Activated CD8-positive, alpha-beta T cell treated with anti-CD3 and anti-CD28 coated beads for 36 hours (primary cell): ENCODE data around the gene SLC1A7. TPM values are rescaled to one million over a fixed set of nuclear protein-coding genes. Genes with fewer than 3 reads are reported as not detected.

Source experiments
- ATAC-seq: fragments of 200-7000 bp; cut with Tn5 transposase; one replicate; pipeline ENCODE4 v1.10.0; 2021; ENCODE audit warnings: mild to moderate bottlenecking, moderate library complexity
- CTCF ChIA-PET: fragments of 350-600 bp; sonication (Branson Sonifier 250); formaldehyde crosslinking; loops from one replicate; lab custom pipeline; 2021; ENCODE audit warnings: antibody characterized with exemption; lab: Charles Lee
- POLR2A ChIA-PET: fragments of 350-600 bp; sonication (Branson Sonifier 250); formaldehyde crosslinking; loops from one replicate; lab custom pipeline; 2021; ENCODE audit warnings: antibody characterized with exemption; lab: Charles Lee
- DNase-seq: peaks from one replicate; pipeline ENCODE4 v3.0.0-alpha.2; 2020
- H3K27ac Mint-ChIP-seq: one replicate; pipeline ENCODE4 v1.8.0; 2021; ENCODE audit warnings: mild to moderate bottlenecking, mixed read lengths
- H3K27me3 Mint-ChIP-seq: one replicate; pipeline ENCODE4 v1.8.0; 2021; ENCODE audit warnings: mixed read lengths
- H3K36me3 Mint-ChIP-seq: one replicate; pipeline ENCODE4 v1.8.0; 2021; ENCODE audit warnings: low read depth, mixed read lengths
- H3K4me1 Mint-ChIP-seq: one replicate; pipeline ENCODE4 v1.8.0; 2021; ENCODE audit warnings: low read depth, mixed read lengths
- H3K4me3 Mint-ChIP-seq: one replicate; pipeline ENCODE4 v1.8.0; 2021; ENCODE audit warnings: mild to moderate bottlenecking, moderate library complexity, mixed read lengths
- H3K9me3 Mint-ChIP-seq: one replicate; pipeline ENCODE4 v1.8.0; 2021; ENCODE audit warnings: mixed read lengths
- CTCF ChIP-seq: fragments of 200-600 bp; IDR thresholded peaks from one replicate; pipeline ENCODE4 v1.8.0; 2022; ENCODE audit warnings: antibody characterized with exemption, mild to moderate bottlenecking
- intact Hi-C: fragments of 100-400 bp; cut with micrococcal nuclease; formaldehyde crosslinking; loops from one replicate; pipeline ENCODE4 v1.10.0; 2022
- total RNA-seq, 2 experiments: library from RNA; stranded (reverse); gene quantifications; one replicate each; pipeline ENCODE4 v1.2.3, GENCODE V29; 2021

SLC1A7 gene
- total RNA-seq, 2 experiments from 2014 or later = not detected

GRCh38 chr1:53123453-53124140 lies 18.8 kb downstream of the SLC1A7 start:
- Mint-ChIP-seq H3K36me3 (no peaks in the 10 kb centered on the region), H3K4me1 (no peaks in the 10 kb centered on the region), H3K9me3 (no peaks in the 10 kb centered on the region), H3K27ac (no peak overlapping the region), H3K27me3 (no peaks in the 10 kb centered on the region), H3K4me3 (no peak overlapping the region)
- DNase-seq (no peak), ATAC-seq (no peak)
- ChIA-PET POLR2A (no interaction called here), CTCF (no interaction called here)
- intact Hi-C loops = no loop called here
- no peak for TF ChIP-seq CTCF

- ATAC-seq = no peak
- no peak for TF ChIP-seq CTCF
- ChIA-PET CTCF (no interaction called here), POLR2A (no interaction called here)
- H3K4me1 Mint-ChIP-seq = no peaks in the 10 kb centered on the region
- no peaks in the 10 kb centered on the region for H3K9me3 Mint-ChIP-seq
- no peak overlapping the region for H3K27ac Mint-ChIP-seq
- DNase-seq = no peak
- no peak overlapping the region for H3K4me3 Mint-ChIP-seq
- intact Hi-C loops = no loop called here
- no peaks in the 10 kb centered on the region for H3K27me3 Mint-ChIP-seq
- no peaks in the 10 kb centered on the region for H3K36me3 Mint-ChIP-seq
Observed at GRCh38 chr1:53122961-53123413, 19.5 kb downstream of the SLC1A7 start.

- CTCF ChIA-PET = no interaction called here
- ATAC-seq (no peak), DNase-seq (no peak)
- Mint-ChIP-seq H3K4me3 (no peak overlapping the region), H3K27ac (no peak overlapping the region), H3K36me3 (no peaks in the 10 kb centered on the region), H3K27me3 (no peaks in the 10 kb centered on the region), H3K9me3 (no peaks in the 10 kb centered on the region), H3K4me1 (no peaks in the 10 kb centered on the region)
- intact Hi-C loops = no loop called here
- no peak for TF ChIP-seq CTCF
- POLR2A ChIA-PET = interaction anchor here (1.1 kb wide), 1 partner anchor 11 kb away, joined by 3 read pairs; no protein-coding TSS in a partner anchor
Observed at GRCh38 chr1:53122201-53122885, 20.1 kb downstream of the SLC1A7 start.

GRCh38 chr1:53121319-53122172 lies 20.9 kb downstream of the SLC1A7 start:
- Mint-ChIP-seq H3K9me3 (no peaks in the 10 kb centered on the region), H3K4me1 (no peaks in the 10 kb centered on the region), H3K4me3 (no peak overlapping the region), H3K36me3 (no peaks in the 10 kb centered on the region), H3K27ac (no peak overlapping the region), H3K27me3 (no peaks in the 10 kb centered on the region)
- ATAC-seq (peak; percentile 90), DNase-seq (peak; percentile 66)
- POLR2A ChIA-PET = interaction anchor here (1.0 to 1.1 kb wide), 2 partner anchors 10 to 12 kb away, joined by 3 read pairs; no protein-coding TSS in a partner anchor
- no peak for TF ChIP-seq CTCF
- CTCF ChIA-PET = no interaction called here
- intact Hi-C loops = no loop called here
